ENCODE results near the gene TLR2. TPM values are rescaled to one million over a fixed set of nuclear protein-coding genes. Genes with fewer than 3 reads are reported as not detected.

Gene TLR2
- total RNA-seq, 1 experiment from 2014 or later = 0.90 TPM

GRCh38 chr4:153747406-153747955 lies 63.4 kb downstream of the TLR2 start:
- Histone ChIP-seq H4K5ac (ENCODE audit: insufficient read length, low read depth, low read length) (no peak overlapping the region), H3K4me1 (ENCODE audit: insufficient read depth, low read length) (no peaks in the 10 kb centered on the region)
- no peak for DNase-seq

More at GRCh38 chr4:153747406-153747955, 63.4 kb downstream of the TLR2 start:
- Mint-ChIP-seq H3K4me3 (no peak overlapping the region), H3K27me3 (ENCODE audit: low read depth) (no peaks in the 10 kb centered on the region), H3K4me1 (peaks cover 2 to 5% of the 10 kb centered on the region in 2 experiments; a peak in 1 of 4 replicates), H3K27ac (no peak overlapping the region), H3K36me3 (ENCODE audit: insufficient read depth in 1 of 3, low read depth in 3 of 3) (peaks cover 2 to 9% (median 4%) of the 10 kb centered on the region in 3 experiments; a peak in 3 of 7 replicates), H3K9me3 (no peaks in the 10 kb centered on the region)
- no peak overlapping the region for H4K91ac ChIP-seq (ENCODE audit: insufficient read length, low read depth, low read length)
- no peaks in the 10 kb centered on the region for H4K20me1 ChIP-seq (ENCODE audit: control insufficient read depth, insufficient read depth, insufficient read length)
- no peak overlapping the region for H4K8ac ChIP-seq (replicated peaks; ENCODE audit: insufficient read length, low read depth, low read length)
- no peaks in the 10 kb centered on the region for H3K27me3 ChIP-seq (ENCODE audit: insufficient read depth, low read length)
- H2BK15ac ChIP-seq (ENCODE audit: low read depth, low read length) = no peak overlapping the region
- no peaks in the 10 kb centered on the region for H3K79me1 ChIP-seq (ENCODE audit: insufficient read depth, low read depth, low read length, poor library complexity, severe bottlenecking)
- no peak overlapping the region for H3K27ac ChIP-seq (ENCODE audit: insufficient read length, low read depth, low read length)
- H3K9me3 ChIP-seq (ENCODE audit: control insufficient read depth, low read depth, low read length) = no peaks in the 10 kb centered on the region
- H2BK12ac ChIP-seq (ENCODE audit: insufficient read length, low read depth, low read length) = no peak overlapping the region
- no peak overlapping the region for H2BK20ac ChIP-seq (ENCODE audit: low read depth, low read length, poor library complexity, severe bottlenecking)
- no peak overlapping the region for H3K9ac ChIP-seq (ENCODE audit: extremely low read depth, insufficient read length, low read length)
- H3K56ac ChIP-seq (ENCODE audit: insufficient read length, low read depth, low read length) = no peak overlapping the region
- no peak overlapping the region for H3K4me2 ChIP-seq (ENCODE audit: insufficient read depth, insufficient read length, low read length)
- H3T11ph ChIP-seq (ENCODE audit: low read length) = no peak overlapping the region
- H3K4ac ChIP-seq (ENCODE audit: low read depth, low read length) = no peak overlapping the region
- no peak overlapping the region for H2BK120ac ChIP-seq (ENCODE audit: low read depth, low read length, poor library complexity, severe bottlenecking)
- no peak overlapping the region for H3K14ac ChIP-seq (ENCODE audit: insufficient read depth, low read length)
- H3K79me2 ChIP-seq (ENCODE audit: insufficient read depth, low read length) = no peaks in the 10 kb centered on the region
- no peak for TF ChIP-seq CTCF (conservative IDR thresholded peaks at IDR 0.05)
- WGBS (ENCODE audit: extremely low coverage, insufficient read length, low lambda C conversion rate) = no CpG with 5 or more reads among the region's 4 CpGs
- H3K23ac ChIP-seq (ENCODE audit: insufficient read length, low read depth, low read length) = no peak overlapping the region
- H3K18ac ChIP-seq (ENCODE audit: insufficient read length, low read depth, low read length) = no peak overlapping the region
- no peak overlapping the region for H2BK5ac ChIP-seq (ENCODE audit: insufficient read length, low read length)
- H2AFZ ChIP-seq (ENCODE audit: low read length) = no peak overlapping the region
- no peaks in the 10 kb centered on the region for H3K23me2 ChIP-seq (ENCODE audit: insufficient read length, low read depth, low read length, poor library complexity, severe bottlenecking)
- H2AK5ac ChIP-seq (ENCODE audit: insufficient read length, low read length) = no peak overlapping the region
